GM21360 (cell line): Measurements from ENCODE around the gene UPF2.
"Not testable (repeated sequence)": the region's sequence is repeated elsewhere in the genome, so short reads cannot be mapped to it uniquely, and the experiment has no call there.

Experiments
- ATAC-seq: cut with Tn5 transposase; IDR thresholded peaks from one replicate; pipeline ENCODE4 v1.9.1; 2021; ENCODE audit warnings: mild to moderate bottlenecking, moderate library complexity; ENCODE audit not compliant: unreplicated experiment

Gene UPF2

GRCh38 chr10:11908536-11908935 lies 134.1 kb downstream of the UPF2 start:
- no peak for ATAC-seq

- ATAC-seq = no peak
These were observed 134.7 kb downstream of the UPF2 start for GRCh38 chr10:11907914-11908313.

- ATAC-seq = no peak
These were observed 135.9 kb downstream of the UPF2 start for GRCh38 chr10:11906714-11907113.

GRCh38 chr10:11902646-11903045 lies 140.0 kb downstream of the UPF2 start:
- no peak for ATAC-seq

GRCh38 chr10:11901833-11902475 lies 140.7 kb downstream of the UPF2 start:
- ATAC-seq = no peak

GRCh38 chr10:11901454-11901832 lies 141.2 kb downstream of the UPF2 start:
- ATAC-seq = no peak

- no peak for ATAC-seq
These were observed 141.6 kb downstream of the UPF2 start for GRCh38 chr10:11901036-11901301.

- no peak for ATAC-seq
These were observed 143.3 kb downstream of the UPF2 start for GRCh38 chr10:11899067-11899876.

- no peak for ATAC-seq
These were observed 144.1 kb downstream of the UPF2 start for GRCh38 chr10:11898372-11899066.

- ATAC-seq = no peak
These were observed 144.6 kb downstream of the UPF2 start for GRCh38 chr10:11898033-11898371.

- ATAC-seq = no peak
These were observed 145.9 kb downstream of the UPF2 start for GRCh38 chr10:11896549-11897200.

- no peak for ATAC-seq
These were observed 147.0 kb downstream of the UPF2 start for GRCh38 chr10:11895598-11895997.

- no peak for ATAC-seq
These were observed 147.5 kb downstream of the UPF2 start for GRCh38 chr10:11895108-11895466.

GRCh38 chr10:11894381-11895107 lies 148.1 kb downstream of the UPF2 start:
- ATAC-seq = no peak

GRCh38 chr10:11893749-11894278 lies 148.8 kb downstream of the UPF2 start:
- no peak for ATAC-seq

- ATAC-seq = no peak
These were observed 150.7 kb downstream of the UPF2 start for GRCh38 chr10:11891776-11892486.

GRCh38 chr10:11889263-11889662 lies 153.3 kb downstream of the UPF2 start:
- ATAC-seq = not testable (repeated sequence)

- ATAC-seq = peak; percentile 4
These were observed 155.0 kb downstream of the UPF2 start for GRCh38 chr10:11887381-11888227.

GRCh38 chr10:11886851-11887250 lies 155.8 kb downstream of the UPF2 start:
- peak; percentile 55 for ATAC-seq
